OCI-LY3 (cell line): ENCODE data around the gene PLA2G4E.

ENCODE experiments used
- H2AFZ ChIP-seq: fragments of 200-600, 300-600 bp; shearing (Covaris generic); 2 replicates; pipeline ENCODE4 v1.6.0; 2014; ENCODE audit warnings: antibody characterized with exemption, low read depth, low read length
- H3K27ac ChIP-seq: fragments of 200-600, 300-600 bp; sonication (generic); 2 replicates; pipeline ENCODE4 v1.5.1; 2014; ENCODE audit warnings: mild to moderate bottlenecking, low read length, moderate library complexity, mixed read lengths
- H3K27me3 ChIP-seq: fragments of 200-600, 300-600 bp; sonication (generic); 2 replicates; pipeline ENCODE4 v1.6.1; 2014; ENCODE audit warnings: low read depth, low read length, mixed read lengths
- H3K36me3 ChIP-seq: fragments of 200-600, 300-600 bp; sonication (generic); replicated peaks from 2 replicates; pipeline ENCODE3; 2014; ENCODE audit warnings: low read depth, low read length, mixed read lengths
- H3K4me1 ChIP-seq: fragments of 300-600, 200-600 bp; sonication (generic); 2 replicates; pipeline ENCODE4 v1.6.1; 2014; ENCODE audit warnings: low read length, mixed read lengths
- H3K4me2 ChIP-seq: fragments of 200-600, 300-600 bp; sonication (generic); 2 replicates; pipeline ENCODE4 v1.6.1; 2014; ENCODE audit warnings: low read length, mixed read lengths
- H3K4me3 ChIP-seq: fragments of 300-600, 200-600 bp; sonication (generic); 2 replicates; pipeline ENCODE4 v1.5.1; 2014; ENCODE audit warnings: antibody characterized with exemption, mild to moderate bottlenecking, low read length, moderate library complexity
- H3K79me2 ChIP-seq: fragments of 300-600, 200-600 bp; shearing (Covaris generic); 2 replicates; pipeline ENCODE4 v1.6.1; 2014; ENCODE audit warnings: mild to moderate bottlenecking, low read length, mixed read lengths
- H3K9ac ChIP-seq: fragments of 300-600, 200-600 bp; shearing (Covaris generic); 2 replicates; pipeline ENCODE4 v1.6.0; 2014; ENCODE audit warnings: mild to moderate bottlenecking, low read length, moderate library complexity
- H3K9me3 ChIP-seq: fragments of 200-600, 300-600 bp; shearing (Covaris generic); 2 replicates; pipeline ENCODE4 v1.6.1; 2014; ENCODE audit warnings: low read length, mixed read lengths; ENCODE audit not compliant: insufficient read depth
- H4K20me1 ChIP-seq: fragments of 200-600, 300-600 bp; sonication (generic); 2 replicates; pipeline ENCODE4 v1.6.1; 2016; ENCODE audit warnings: low read length, mixed read lengths; ENCODE audit not compliant: insufficient read depth
- EZH2phosphoT487 ChIP-seq: fragments of 200-600 bp; shearing (Covaris generic); IDR thresholded peaks from 2 replicates; pipeline ENCODE4 v1.6.1; 2018; ENCODE audit warnings: antibody characterized with exemption, mixed run types, low read depth
- TF ChIP-seq, protein P1 (sequence below): fragments of 200-600, 300-600 bp; sonication (generic); IDR thresholded peaks from 2 replicates; pipeline ENCODE4 v1.5.1; 2014; ENCODE audit warnings: antibody characterized with exemption, low read length, low read depth

Gene PLA2G4E

GRCh38 chr15:42046597-42046996 lies 25.8 kb upstream of the PLA2G4E start:
- H3K4me3 ChIP-seq: no peak overlapping the region
- H3K36me3 ChIP-seq: no peaks in the 10 kb centered on the region
- H3K9me3 ChIP-seq: no peaks in the 10 kb centered on the region
- no peak overlapping the region for H3K4me2 ChIP-seq
- H3K4me1 ChIP-seq: peaks cover under 1% of the 10 kb centered on the region; the same call in 1 of the 2 replicates
- H3K79me2 ChIP-seq: no peaks in the 10 kb centered on the region
- no peak overlapping the region for H3K27ac ChIP-seq
- no peaks in the 10 kb centered on the region for H4K20me1 ChIP-seq
- no peaks in the 10 kb centered on the region for H3K27me3 ChIP-seq
- no peak overlapping the region for H2AFZ ChIP-seq
- TF ChIP-seq EZH2phosphoT487: no peak
- TF ChIP-seq, protein P1, sequence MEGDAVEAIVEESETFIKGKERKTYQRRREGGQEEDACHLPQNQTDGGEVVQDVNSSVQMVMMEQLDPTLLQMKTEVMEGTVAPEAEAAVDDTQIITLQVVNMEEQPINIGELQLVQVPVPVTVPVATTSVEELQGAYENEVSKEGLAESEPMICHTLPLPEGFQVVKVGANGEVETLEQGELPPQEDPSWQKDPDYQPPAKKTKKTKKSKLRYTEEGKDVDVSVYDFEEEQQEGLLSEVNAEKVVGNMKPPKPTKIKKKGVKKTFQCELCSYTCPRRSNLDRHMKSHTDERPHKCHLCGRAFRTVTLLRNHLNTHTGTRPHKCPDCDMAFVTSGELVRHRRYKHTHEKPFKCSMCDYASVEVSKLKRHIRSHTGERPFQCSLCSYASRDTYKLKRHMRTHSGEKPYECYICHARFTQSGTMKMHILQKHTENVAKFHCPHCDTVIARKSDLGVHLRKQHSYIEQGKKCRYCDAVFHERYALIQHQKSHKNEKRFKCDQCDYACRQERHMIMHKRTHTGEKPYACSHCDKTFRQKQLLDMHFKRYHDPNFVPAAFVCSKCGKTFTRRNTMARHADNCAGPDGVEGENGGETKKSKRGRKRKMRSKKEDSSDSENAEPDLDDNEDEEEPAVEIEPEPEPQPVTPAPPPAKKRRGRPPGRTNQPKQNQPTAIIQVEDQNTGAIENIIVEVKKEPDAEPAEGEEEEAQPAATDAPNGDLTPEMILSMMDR: no peak
- no peak overlapping the region for H3K9ac ChIP-seq

- Histone ChIP-seq H3K27me3 (no peaks in the 10 kb centered on the region), H2AFZ (no peak overlapping the region), H3K4me1 (peaks cover 2% of the 10 kb centered on the region; the same call in 1 of the 2 replicates), H3K27ac (no peak overlapping the region), H4K20me1 (no peaks in the 10 kb centered on the region), H3K9ac (no peak overlapping the region), H3K4me2 (no peak overlapping the region), H3K9me3 (no peaks in the 10 kb centered on the region), H3K4me3 (no peak overlapping the region), H3K36me3 (no peaks in the 10 kb centered on the region), H3K79me2 (no peaks in the 10 kb centered on the region)
- TF ChIP-seq EZH2phosphoT487: no peak
- TF ChIP-seq, protein P1: no peak
Measured at GRCh38 chr15:42045211-42045615, 24.4 kb upstream of the PLA2G4E start.

GRCh38 chr15:42042602-42043400 lies 22.0 kb upstream of the PLA2G4E start:
- H3K27ac ChIP-seq: no peak overlapping the region
- H3K79me2 ChIP-seq: no peaks in the 10 kb centered on the region
- H3K4me2 ChIP-seq: no peak overlapping the region
- H3K9ac ChIP-seq: no peak overlapping the region
- H4K20me1 ChIP-seq: no peaks in the 10 kb centered on the region
- no peak overlapping the region for H3K4me3 ChIP-seq
- no peaks in the 10 kb centered on the region for H3K9me3 ChIP-seq
- H3K27me3 ChIP-seq: no peaks in the 10 kb centered on the region
- no peaks in the 10 kb centered on the region for H3K36me3 ChIP-seq
- TF ChIP-seq, protein P1: no peak
- TF ChIP-seq EZH2phosphoT487: no peak
- no peak overlapping the region for H2AFZ ChIP-seq
- peaks cover 2% of the 10 kb centered on the region; the same call in 1 of the 2 replicates for H3K4me1 ChIP-seq

DNA sequence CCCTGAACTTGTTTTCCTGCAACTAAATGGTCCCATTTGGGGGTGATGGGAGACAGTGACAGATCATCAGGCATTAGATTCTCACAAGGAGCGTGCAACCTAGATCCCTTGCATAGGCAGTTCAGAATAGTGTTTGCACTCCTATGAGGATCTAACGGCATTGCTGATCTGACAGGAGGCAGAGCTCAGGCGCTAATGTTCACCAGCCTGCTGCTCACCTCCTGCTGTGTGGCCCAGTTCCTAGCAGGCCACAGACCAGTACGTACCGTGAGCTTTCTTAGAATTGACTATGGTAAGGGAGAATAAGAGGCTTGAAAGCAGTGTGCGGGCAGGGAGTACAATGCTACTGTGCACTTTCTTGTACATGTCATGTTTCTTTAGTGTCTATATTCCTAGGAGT lies 17.6 kb upstream of the PLA2G4E start:
- no peaks in the 10 kb centered on the region for H3K9me3 ChIP-seq
- no peaks in the 10 kb centered on the region for H4K20me1 ChIP-seq
- no peak overlapping the region for H3K9ac ChIP-seq
- peaks cover 34% of the 10 kb centered on the region for H3K4me1 ChIP-seq
- no peak overlapping the region for H3K4me3 ChIP-seq
- H3K27me3 ChIP-seq: no peaks in the 10 kb centered on the region
- H3K27ac ChIP-seq: no peak overlapping the region
- no peak overlapping the region for H2AFZ ChIP-seq
- no peak overlapping the region for H3K4me2 ChIP-seq
- TF ChIP-seq, protein P1: no peak
- no peak for TF ChIP-seq EZH2phosphoT487
- H3K36me3 ChIP-seq: no peaks in the 10 kb centered on the region
- no peaks in the 10 kb centered on the region for H3K79me2 ChIP-seq
